ENCODE measurements around the gene KRT3. TPM values are rescaled to one million over a fixed set of nuclear protein-coding genes. Genes with fewer than 3 reads are reported as not detected.

KRT3 gene
- total and polyA plus RNA-seq, 12 donors = not detected

GRCh38 chr12:52778833-52779232 lies 17.1 kb downstream of the KRT3 start:
- intact Hi-C loops (cut with DNase I) = no loop called here
- no peaks in the 10 kb centered on the region for H3K36me3 ChIP-seq (replicated peaks in 1 of 2)
- H3K4me1 ChIP-seq (replicated peaks in 1 of 2) = no peaks in the 10 kb centered on the region
- no peak overlapping the region for H3K27ac ChIP-seq
- H3K4me3 ChIP-seq = no peak overlapping the region
- TF ChIP-seq CTCF (IDR thresholded peaks at IDR 0.05) = no peak
- TF ChIP-seq POLR2A (IDR thresholded peaks at IDR 0.05) = no peak
- H3K9me3 ChIP-seq (replicated peaks in 1 of 3) = no peaks in the 10 kb centered on the region
- peaks cover 16% of the 10 kb centered on the region for H3K27me3 ChIP-seq
- WGBS, 4 donors = 80 to 94% (median 90%) methylated on average over 2 of the region's 2 CpGs
- no peak for DNase-seq

GRCh38 chr12:52777566-52777965 lies 18.4 kb downstream of the KRT3 start:
- Histone ChIP-seq H3K27ac (no peak overlapping the region), H3K9me3 (replicated peaks in 1 of 3) (no peaks in the 10 kb centered on the region), H3K4me3 (no peak overlapping the region), H3K27me3 (peaks cover 16% of the 10 kb centered on the region), H3K4me1 (replicated peaks in 1 of 2) (no peaks in the 10 kb centered on the region), H3K36me3 (replicated peaks in 1 of 2) (no peaks in the 10 kb centered on the region)
- intact Hi-C loops (cut with DNase I) = no loop called here
- DNase-seq = no peak
- TF ChIP-seq CTCF (IDR thresholded peaks at IDR 0.05) (no peak), POLR2A (IDR thresholded peaks at IDR 0.05) (no peak)
- WGBS, 4 donors = 86 to 98% (median 94%) methylated on average over 4 of the region's 4 CpGs; no CpG with 5 or more reads in 1 of the 4 donors

GRCh38 chr12:52776913-52777395 lies 19.0 kb downstream of the KRT3 start, which contains the start of gene KRT76:
TSS of gene KRT76 (minus strand) at chr12:52777345. CDS start at chr12:52777291, 54 bp downstream.
- no peaks in the 10 kb centered on the region for H3K36me3 ChIP-seq (replicated peaks in 1 of 2)
- H3K4me3 ChIP-seq = no peak within 1 kb of the TSS
- no peak within 1 kb of the TSS for H3K27ac ChIP-seq
- H3K9me3 ChIP-seq (replicated peaks in 1 of 3) = no peaks in the 10 kb centered on the region
- intact Hi-C loops (cut with DNase I) = no loop called here
- no peak for DNase-seq
- peaks cover 16% of the 10 kb centered on the region for H3K27me3 ChIP-seq
- H3K4me1 ChIP-seq (replicated peaks in 1 of 2) = no peaks in the 10 kb centered on the region
- 75 to 91% (median 86%) methylated on average over 7 to 8 of the region's 8 CpGs for WGBS, 4 donors
- no peak for TF ChIP-seq POLR2A (IDR thresholded peaks at IDR 0.05)
- no peak for TF ChIP-seq CTCF (IDR thresholded peaks at IDR 0.05)

- intact Hi-C loops (cut with DNase I) = no loop called here
- 74 to 88% (median 83%) methylated on average over 5 of the region's 5 CpGs for WGBS, 4 donors
- DNase-seq = no peak
These were observed 19.5 kb downstream of the KRT3 start for GRCh38 chr12:52776435-52776834.

More at GRCh38 chr12:52776435-52776834, 19.5 kb downstream of the KRT3 start:
- H3K4me3 ChIP-seq = no peak overlapping the region
- H3K9me3 ChIP-seq (replicated peaks in 1 of 3) = no peaks in the 10 kb centered on the region
- TF ChIP-seq POLR2A (IDR thresholded peaks at IDR 0.05) (no peak), CTCF (IDR thresholded peaks at IDR 0.05) (no peak)
- H3K27me3 ChIP-seq = peaks cover 16% of the 10 kb centered on the region
- no peak overlapping the region for H3K27ac ChIP-seq
- H3K36me3 ChIP-seq (replicated peaks in 1 of 2) = no peaks in the 10 kb centered on the region
- H3K4me1 ChIP-seq (replicated peaks in 1 of 2) = no peaks in the 10 kb centered on the region
